Measurements from ENCODE around the gene MGMT. TPM values are rescaled to one million over a fixed set of nuclear protein-coding genes. Genes with fewer than 3 reads are reported as not detected.
A peak's percentile ranks its signal among the peaks of the same experiment; 100 is the strongest.

Gene MGMT
- total and polyA plus RNA-seq, 7 donors = 4.2 to 13.3 (median 7.5) TPM

GRCh38 chr10:129518793-129519192, 51.8 kb downstream of the MGMT start:
- ATAC-seq (no peak), DNase-seq (no peak)
- Histone ChIP-seq H3K4me1 (no peaks in the 10 kb centered on the region), H3K36me3 (ENCODE audit: insufficient read depth in 1 of 2, low read depth in 1 of 2) (no peaks in the 10 kb centered on the region), H3K27me3 (ENCODE audit: insufficient read depth in 3 of 3, low read length in 2 of 3) (no peaks in the 10 kb centered on the region), H3K9me3 (no peaks in the 10 kb centered on the region), H3K27ac (no peak overlapping the region), H3K4me3 (no peak overlapping the region)
- WGBS, 3 donors = 60 to 69% (median 68%) methylated on average over 6 of the region's 6 CpGs
- intact Hi-C loops (cut with DNase I) = no loop called here
- TF ChIP-seq CTCF (IDR thresholded peaks at IDR 0.05) = no peak

GRCh38 chr10:129520440-129521080, 53.5 kb downstream of the MGMT start:
- Histone ChIP-seq H3K4me1 (peaks cover 9% of the 10 kb centered on the region), H3K36me3 (ENCODE audit: insufficient read depth in 1 of 2, low read depth in 1 of 2) (no peaks in the 10 kb centered on the region), H3K9me3 (no peaks in the 10 kb centered on the region), H3K27ac (no peak overlapping the region), H3K27me3 (ENCODE audit: insufficient read depth in 3 of 3, low read length in 2 of 3) (no peaks in the 10 kb centered on the region), H3K4me3 (no peak overlapping the region)
- WGBS, 3 donors = 93 to 94% (median 94%) methylated on average over 25 to 26 of the region's 26 CpGs
- TF ChIP-seq CTCF (IDR thresholded peaks at IDR 0.05) = no peak
- ATAC-seq = no peak
- intact Hi-C loops (cut with DNase I) = no loop called here
- DNase-seq = peak in 1 of 2 donors; percentile 28

- peak in 1 of 2 donors; percentile 31 for DNase-seq
- intact Hi-C loops (cut with DNase I) = no loop called here
- Histone ChIP-seq H3K27me3 (ENCODE audit: insufficient read depth in 3 of 3, low read length in 2 of 3) (no peaks in the 10 kb centered on the region), H3K9me3 (no peaks in the 10 kb centered on the region), H3K36me3 (ENCODE audit: insufficient read depth in 1 of 2, low read depth in 1 of 2) (no peaks in the 10 kb centered on the region), H3K4me3 (no peak overlapping the region), H3K27ac (no peak overlapping the region), H3K4me1 (peaks cover 14% of the 10 kb centered on the region)
- TF ChIP-seq CTCF (IDR thresholded peaks at IDR 0.05) = no peak
- 87 to 93% (median 91%) methylated on average over 22 of the region's 22 CpGs for WGBS, 3 donors
- ATAC-seq = no peak
These were observed 54.4 kb downstream of the MGMT start for GRCh38 chr10:129521161-129522025.

GRCh38 chr10:129522041-129522585, 55.1 kb downstream of the MGMT start:
- Histone ChIP-seq H3K4me3 (no peak overlapping the region), H3K9me3 (no peaks in the 10 kb centered on the region), H3K36me3 (ENCODE audit: insufficient read depth in 1 of 2, low read depth in 1 of 2) (no peaks in the 10 kb centered on the region), H3K27me3 (ENCODE audit: insufficient read depth in 3 of 3, low read length in 2 of 3) (no peaks in the 10 kb centered on the region), H3K27ac (no peak overlapping the region), H3K4me1 (peaks cover 14% of the 10 kb centered on the region)
- ATAC-seq (no peak), DNase-seq (no peak)
- intact Hi-C loops (cut with DNase I) = no loop called here
- TF ChIP-seq CTCF (IDR thresholded peaks at IDR 0.05) = no peak
- 88 to 94% (median 93%) methylated on average over 7 of the region's 7 CpGs for WGBS, 3 donors
